ENCODE results near the gene PLEKHO1.

PLEKHO1 gene

DNA sequence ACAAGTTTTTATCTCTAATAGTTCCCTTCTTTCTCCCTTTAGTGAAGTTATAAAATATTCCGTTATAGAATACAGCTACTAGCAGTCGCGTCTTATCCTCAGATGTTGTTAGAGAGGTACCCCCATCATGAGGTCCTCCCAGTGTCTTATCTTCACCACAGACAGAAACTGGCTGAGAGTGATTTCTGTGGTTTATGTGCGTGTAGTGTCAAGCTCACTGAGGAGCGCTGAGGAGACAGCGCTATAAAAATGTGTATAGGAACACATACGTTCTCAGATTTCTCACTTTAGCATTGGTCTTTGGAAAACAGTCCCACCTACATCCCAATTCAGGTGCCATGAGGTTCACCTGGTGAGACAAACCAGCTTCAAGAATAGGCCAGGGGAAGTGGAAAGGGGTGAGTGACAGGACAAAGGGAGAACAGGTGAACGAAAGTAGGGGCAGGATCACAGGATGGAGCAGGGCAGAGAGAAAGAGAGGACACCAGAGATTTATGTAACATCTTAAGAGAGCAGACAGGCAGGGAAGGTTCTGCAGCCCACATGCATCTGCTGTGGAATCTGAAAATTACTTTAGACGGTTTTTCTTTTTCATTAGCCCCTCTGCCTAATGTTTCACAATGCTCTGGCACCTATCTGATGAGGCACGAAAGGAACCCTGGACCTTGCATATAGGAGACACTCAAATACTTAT, 2.7 kb upstream of the PLEKHO1 start:
- in situ Hi-C loops (cut with MboI; ENCODE audit: low pct_unique_long_range_greater_than_20kb, low sequenced_read_pairs, unreplicated experiment), result loop anchor here (10.0 kb wide), 1 partner anchor 62 kb away; no protein-coding TSS in a partner anchor
- DNase-seq (ENCODE audit: low spot score), result no peak
- TF ChIP-seq, protein P1, sequence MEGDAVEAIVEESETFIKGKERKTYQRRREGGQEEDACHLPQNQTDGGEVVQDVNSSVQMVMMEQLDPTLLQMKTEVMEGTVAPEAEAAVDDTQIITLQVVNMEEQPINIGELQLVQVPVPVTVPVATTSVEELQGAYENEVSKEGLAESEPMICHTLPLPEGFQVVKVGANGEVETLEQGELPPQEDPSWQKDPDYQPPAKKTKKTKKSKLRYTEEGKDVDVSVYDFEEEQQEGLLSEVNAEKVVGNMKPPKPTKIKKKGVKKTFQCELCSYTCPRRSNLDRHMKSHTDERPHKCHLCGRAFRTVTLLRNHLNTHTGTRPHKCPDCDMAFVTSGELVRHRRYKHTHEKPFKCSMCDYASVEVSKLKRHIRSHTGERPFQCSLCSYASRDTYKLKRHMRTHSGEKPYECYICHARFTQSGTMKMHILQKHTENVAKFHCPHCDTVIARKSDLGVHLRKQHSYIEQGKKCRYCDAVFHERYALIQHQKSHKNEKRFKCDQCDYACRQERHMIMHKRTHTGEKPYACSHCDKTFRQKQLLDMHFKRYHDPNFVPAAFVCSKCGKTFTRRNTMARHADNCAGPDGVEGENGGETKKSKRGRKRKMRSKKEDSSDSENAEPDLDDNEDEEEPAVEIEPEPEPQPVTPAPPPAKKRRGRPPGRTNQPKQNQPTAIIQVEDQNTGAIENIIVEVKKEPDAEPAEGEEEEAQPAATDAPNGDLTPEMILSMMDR (IDR thresholded peaks at IDR 0.05; ENCODE audit: extremely low read depth, insufficient read depth, missing control alignments), result no peak

DNA sequence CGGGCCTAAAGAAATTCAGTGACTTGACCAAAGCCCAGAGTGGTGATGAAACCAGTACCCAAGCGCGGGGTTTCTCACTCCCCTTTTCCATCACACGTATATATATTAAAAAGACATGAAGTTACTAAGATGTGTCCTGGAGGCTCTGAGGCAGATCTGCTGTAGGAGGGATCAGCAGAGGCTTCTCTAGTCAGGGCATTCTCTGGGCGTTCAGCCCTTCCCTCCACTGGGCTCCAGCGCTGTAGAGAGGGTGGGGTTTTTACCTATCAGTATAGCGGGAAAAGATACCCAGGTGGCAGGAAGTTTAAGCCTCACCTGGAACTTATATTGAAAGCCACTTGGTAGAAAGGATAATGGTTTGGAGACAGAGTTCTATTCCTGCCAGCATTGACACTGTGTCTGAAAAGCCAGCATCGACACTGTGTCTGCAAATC, 862 bp upstream of the PLEKHO1 start:
- TF ChIP-seq, protein P1 (IDR thresholded peaks at IDR 0.05; ENCODE audit: extremely low read depth, insufficient read depth, missing control alignments), result no peak
- in situ Hi-C loops (cut with MboI; ENCODE audit: low pct_unique_long_range_greater_than_20kb, low sequenced_read_pairs, unreplicated experiment), result loop anchor here (10.0 kb wide), 1 partner anchor 64 kb away; no protein-coding TSS in a partner anchor
- DNase-seq (ENCODE audit: low spot score), result no peak

DNA sequence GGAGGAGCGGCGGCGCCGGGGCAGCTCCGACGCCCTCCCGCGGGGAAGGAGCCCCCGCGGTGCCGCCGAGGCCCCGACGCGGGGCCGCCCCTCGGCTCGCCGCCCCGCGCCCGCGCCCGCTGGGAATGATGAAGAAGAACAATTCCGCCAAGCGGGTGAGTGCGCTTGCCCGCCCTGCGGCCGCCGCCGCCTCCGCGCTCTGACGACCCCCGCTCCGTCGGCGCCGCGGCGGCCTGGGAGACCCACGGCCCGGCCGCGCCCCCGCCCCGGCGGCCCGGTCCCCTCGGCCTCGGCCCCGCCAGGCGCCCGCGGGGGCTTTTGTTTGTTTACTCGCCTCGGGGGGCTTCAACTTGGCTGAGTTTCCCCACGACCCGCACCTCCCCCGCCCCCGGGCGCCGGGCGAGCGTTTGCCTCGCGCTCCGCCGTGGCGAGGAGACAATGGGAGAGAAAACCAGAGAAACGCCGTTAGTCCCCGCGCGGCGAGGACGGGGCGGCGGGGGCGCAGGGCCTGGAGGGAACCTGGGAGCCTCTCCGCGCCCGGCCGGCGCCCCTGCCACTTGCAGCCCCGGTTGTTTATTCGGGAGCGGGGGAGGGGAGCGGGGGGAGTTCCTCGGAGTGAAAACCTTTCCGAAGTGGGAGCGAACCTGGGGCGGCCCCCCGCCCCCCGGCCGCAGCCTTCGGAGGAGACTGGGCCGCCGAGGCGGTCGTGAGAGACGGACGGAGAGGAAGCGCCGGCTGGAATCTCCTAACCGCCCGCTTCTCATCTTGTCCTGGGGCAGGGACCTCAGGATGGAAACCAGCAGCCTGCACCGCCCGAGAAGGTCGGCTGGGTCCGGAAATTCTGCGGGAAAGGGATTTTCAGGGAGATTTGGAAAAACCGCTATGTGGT, 661 bp downstream of the PLEKHO1 start:
- TF ChIP-seq, protein P1 (IDR thresholded peaks at IDR 0.05; ENCODE audit: extremely low read depth, insufficient read depth, missing control alignments), result no peak
- in situ Hi-C loops (cut with MboI; ENCODE audit: low pct_unique_long_range_greater_than_20kb, low sequenced_read_pairs, unreplicated experiment), result no loop called here
- DNase-seq (ENCODE audit: low spot score), result no peak

- TF ChIP-seq, protein P1 (IDR thresholded peaks at IDR 0.05; ENCODE audit: extremely low read depth, insufficient read depth, missing control alignments), result no peak
- DNase-seq (ENCODE audit: low spot score), result peak; percentile 58
- in situ Hi-C loops (cut with MboI; ENCODE audit: low pct_unique_long_range_greater_than_20kb, low sequenced_read_pairs, unreplicated experiment), result no loop called here
Observed at GRCh38 chr1:150151291-150152181, 1.8 kb downstream of the PLEKHO1 start.

DNA sequence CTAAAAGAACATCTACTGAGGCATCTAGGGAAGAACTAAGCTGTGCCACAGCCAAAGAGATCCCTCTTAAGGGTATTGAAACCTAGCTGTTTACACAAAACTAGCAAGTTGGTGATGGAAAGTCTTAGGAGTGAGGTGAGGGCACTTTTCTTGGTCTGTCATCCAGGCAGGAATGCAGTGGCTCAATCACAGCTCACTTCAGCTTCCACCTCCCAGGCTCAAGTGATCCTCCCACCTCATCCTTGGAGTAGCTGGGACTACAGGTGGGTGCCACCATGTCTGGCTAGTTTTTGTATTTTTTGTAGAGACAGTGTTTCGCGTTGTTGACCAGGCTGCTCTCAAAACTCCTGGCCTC, 2.4 kb downstream of the PLEKHO1 start:
- in situ Hi-C loops (cut with MboI; ENCODE audit: low pct_unique_long_range_greater_than_20kb, low sequenced_read_pairs, unreplicated experiment), result no loop called here
- TF ChIP-seq, protein P1 (IDR thresholded peaks at IDR 0.05; ENCODE audit: extremely low read depth, insufficient read depth, missing control alignments), result no peak
- no peak for DNase-seq (ENCODE audit: low spot score)

All from GM13977 (cell line).